HK-2 (cell line): Measurements from ENCODE around the gene TIMM50.

ENCODE experiments used
- DNase-seq: peaks from one replicate; pipeline ENCODE4 v3.0.0-alpha.2; 2018; ENCODE audit not compliant: unreplicated experiment

The TIMM50 gene

DNA sequence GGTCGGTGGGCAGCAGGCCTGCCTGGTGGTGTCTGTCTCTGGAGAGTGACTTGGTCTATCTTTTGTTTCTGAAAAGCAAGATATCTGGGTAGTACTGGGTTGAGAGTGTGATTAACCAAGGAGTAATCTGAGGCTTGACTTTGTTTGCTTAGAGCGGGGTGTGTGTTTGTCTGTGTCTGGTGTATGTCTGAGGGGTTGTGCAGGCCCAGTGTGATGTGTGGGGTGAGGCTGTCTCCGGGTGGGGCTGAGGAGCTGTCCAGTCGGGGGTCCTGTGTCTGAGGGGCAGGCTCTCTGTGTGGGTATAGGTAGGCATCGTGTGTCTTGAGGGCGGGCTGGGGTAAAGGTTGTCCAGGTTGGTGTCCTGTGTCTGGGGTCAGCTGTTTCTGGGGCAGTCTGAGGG is 11.1 kb upstream of the TIMM50 start:
- DNase-seq = no peak

DNA sequence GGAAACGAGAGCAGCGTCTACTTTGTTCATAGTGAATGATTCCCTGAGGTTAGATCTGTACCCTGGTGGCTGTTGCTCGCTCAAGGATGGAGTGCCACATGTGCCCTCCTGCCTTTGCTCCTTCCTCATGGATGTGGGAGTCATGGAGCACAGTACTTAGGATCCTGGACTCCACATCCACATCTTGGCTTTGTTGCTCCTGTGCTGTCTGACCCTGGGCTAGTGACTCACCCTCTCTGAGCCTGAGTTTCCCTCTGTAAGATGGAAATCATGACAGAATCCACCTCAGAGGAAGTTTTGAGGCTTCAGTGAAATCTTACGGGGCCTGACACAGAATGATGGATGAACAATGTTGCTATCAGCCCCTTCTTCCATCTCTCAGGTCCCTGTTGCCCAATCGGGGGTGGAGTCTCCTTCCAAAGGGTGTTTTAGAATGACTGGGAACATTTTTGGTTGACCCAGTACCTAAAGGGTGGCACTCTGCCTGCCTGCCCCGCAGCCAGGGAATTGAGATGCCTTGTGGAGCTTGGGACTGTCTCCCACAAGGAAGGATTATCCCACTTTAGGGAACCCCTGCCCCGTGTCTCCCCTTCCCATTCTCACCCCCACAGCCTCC is 9.8 kb upstream of the TIMM50 start:
- DNase-seq = no peak

DNA sequence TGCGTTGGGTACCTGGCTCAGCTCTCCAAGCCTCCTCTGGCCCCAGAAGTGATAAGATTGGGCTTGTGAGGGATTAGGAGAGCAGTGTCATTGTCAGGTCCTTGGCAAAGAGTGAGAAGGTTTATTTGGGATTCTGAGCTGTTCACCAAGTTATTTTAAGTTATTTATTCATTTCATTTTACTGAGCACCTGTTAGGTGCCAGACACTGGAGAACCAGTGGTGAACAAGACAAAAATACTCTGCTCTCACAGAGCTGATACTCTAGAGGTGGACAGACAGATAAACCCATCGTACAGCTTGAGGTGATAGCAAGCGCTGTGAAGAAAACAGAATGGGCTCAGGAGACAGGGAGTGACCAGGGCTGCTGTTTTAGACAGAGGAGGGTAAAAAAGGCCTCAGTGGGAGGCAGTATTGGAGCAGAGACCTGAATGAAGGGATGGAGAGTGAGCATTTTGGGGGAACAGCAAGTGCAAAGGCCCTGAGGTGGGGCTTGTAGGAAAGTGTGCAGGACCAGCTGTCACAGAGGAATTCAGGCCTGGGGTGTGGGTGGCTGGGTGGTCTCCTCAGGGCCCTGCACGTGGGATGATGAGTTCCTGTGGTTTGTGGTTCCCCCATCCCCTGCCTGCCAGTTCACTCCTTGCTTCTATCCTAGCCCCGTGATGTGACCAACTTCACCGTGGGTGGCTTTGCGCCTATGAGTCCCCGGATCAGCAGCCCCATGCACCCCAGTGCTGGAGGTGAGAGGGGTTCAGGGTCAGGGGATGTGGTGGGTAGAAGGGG is 8.7 kb upstream of the TIMM50 start:
- DNase-seq = no peak

DNA sequence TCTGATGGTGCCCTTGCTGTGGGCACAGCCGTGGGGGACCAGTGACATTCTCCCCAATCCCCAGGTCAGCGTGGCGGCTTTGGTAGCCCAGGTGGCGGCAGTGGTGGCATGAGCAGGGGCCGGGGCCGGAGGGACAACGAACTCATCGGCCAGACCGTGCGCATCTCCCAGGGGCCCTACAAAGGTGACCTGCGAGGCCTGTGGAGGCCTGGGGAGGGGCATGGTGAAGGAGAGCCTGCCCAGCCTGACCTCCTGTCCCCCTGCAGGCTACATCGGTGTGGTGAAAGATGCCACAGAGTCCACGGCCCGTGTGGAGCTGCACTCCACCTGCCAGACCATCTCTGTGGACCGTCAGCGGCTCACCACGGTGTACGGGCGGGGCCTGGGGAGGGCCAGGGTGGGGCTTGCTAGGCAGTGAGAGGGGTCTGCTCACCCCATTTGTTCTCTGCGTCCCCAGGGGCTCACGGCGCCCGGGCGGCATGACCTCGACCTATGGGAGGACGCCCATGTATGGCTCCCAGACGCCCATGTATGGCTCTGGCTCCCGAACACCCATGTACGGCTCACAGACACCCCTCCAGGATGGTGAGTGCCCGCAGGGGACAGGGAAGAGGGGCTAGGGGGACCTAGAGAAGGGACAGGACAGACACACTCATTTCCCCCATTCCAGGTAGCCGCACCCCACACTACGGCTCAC is 7.7 kb upstream of the TIMM50 start:
- no peak for DNase-seq

DNA sequence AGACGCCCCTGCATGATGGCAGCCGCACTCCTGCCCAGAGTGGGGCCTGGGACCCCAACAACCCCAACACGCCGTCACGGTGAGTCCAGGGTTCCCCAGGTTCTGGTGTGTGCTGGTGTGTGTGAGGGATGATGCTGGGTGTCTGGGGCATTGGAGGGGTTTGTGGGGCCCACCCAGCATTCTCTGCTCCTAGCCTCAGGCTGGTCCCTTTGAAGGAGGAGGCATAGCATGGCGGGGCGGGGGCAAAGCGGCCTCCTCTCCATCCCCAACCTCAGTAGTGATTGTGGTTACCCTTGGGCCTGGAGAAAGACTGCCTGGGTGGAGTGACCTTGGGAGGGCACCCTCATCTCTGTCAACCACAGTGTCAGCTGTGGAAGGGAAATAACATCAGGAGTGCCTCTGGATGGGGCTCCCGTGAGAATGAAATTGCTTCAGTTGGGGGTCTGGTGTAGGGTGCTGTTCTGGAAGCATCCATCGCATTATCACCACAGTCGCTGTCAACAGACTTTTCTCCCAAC is 7.1 kb upstream of the TIMM50 start:
- DNase-seq = no peak

DNA sequence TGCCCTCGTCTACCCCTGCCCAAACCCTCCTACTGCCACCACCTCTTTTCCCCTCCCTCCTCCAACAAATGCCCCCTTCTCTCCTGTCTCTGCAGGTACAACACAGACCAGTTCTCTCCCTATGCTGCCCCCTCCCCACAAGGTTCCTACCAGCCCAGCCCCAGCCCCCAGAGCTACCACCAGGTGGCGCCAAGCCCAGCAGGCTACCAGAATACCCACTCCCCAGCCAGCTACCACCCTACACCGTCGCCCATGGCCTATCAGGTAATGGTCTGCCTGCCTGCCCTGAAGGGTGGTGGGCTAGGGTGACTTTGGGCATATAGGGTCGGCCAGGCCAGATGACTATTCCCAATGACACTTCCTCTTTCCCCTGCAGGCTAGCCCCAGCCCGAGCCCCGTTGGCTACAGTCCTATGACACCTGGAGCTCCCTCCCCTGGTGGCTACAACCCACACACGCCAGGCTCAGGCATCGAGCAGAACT is 6.5 kb upstream of the TIMM50 start:
- DNase-seq = peak; percentile 50

DNA sequence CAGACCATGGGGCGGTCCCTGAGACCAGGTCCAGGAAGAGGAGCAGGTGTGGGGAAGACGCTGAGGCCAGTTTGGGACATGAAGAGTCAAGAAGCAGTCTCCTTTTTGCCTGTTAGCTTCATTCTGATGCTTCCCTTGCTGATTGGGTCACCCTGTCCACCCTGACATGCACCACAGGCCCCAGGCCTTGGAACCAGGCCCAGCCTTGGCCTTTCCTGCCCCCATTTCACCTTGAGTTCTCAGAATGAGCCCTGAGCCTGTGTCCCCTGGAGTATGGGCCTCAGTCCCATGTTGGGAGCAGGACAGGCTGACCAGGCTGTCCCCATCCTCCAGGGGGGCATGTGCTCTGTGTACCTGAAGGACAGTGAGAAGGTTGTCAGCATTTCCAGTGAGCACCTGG is 4.9 kb upstream of the TIMM50 start:
- DNase-seq = no peak

DNA sequence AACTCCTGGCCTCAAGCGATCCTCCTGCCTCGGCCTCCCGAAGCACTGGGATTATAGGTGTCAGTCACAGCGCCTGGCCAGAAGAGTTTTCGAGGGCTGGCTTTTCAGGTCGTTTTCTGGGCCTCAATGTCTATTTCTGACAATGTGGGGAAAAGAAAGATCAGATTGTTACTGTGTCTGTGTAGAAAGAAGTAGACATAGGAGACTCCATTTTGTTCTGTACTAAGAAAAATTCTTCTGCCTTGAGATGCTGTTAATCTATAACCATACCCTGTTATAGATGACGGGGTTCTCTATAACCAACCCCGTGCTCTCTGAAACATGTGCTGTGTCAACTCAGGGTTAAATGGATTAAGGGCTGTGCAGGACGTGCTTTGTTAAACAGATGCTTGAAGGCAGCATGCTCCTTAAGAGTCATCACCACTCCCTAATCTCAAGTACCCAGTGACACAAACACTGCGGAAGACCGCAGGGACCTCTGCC is 1.3 kb upstream of the TIMM50 start:
- DNase-seq = peak; percentile 56

DNA sequence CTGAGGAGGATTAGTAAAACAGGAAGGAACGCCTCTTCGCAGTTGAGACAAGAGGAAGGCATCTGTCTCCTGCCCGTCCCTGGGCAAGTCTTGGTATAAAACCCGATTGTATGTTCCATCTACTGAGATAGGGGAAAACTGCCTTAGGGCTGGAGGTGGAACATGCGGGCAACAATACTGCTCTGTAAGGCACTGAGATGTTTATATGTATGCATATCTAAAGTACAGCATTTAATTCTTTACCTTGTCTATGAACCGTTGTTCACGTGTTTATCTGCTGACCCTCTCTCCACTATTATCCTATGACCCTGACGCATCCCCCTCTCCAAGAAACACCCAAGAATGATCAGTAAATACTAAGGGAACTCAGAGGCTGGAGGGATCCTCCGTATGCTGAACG is 722 bp upstream of the TIMM50 start:
- DNase-seq = peak; percentile 41

DNA sequence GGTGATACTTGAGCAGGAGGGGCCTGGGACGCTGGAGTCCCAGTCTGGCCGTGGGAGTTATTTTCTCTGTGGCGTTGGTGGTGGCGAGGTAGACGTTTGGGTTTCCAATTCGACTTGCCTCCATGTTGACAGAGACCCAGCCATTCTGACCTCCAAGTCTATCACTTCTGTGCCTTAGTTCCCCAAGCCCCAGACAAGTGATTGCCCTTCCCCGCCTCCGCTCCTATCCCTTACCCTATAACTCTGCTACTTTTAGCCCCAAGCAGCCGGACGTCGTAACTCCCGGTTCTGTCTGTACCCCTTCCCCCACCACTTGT is 549 bp downstream of the TIMM50 start:
- DNase-seq = peak; percentile 21

DNA sequence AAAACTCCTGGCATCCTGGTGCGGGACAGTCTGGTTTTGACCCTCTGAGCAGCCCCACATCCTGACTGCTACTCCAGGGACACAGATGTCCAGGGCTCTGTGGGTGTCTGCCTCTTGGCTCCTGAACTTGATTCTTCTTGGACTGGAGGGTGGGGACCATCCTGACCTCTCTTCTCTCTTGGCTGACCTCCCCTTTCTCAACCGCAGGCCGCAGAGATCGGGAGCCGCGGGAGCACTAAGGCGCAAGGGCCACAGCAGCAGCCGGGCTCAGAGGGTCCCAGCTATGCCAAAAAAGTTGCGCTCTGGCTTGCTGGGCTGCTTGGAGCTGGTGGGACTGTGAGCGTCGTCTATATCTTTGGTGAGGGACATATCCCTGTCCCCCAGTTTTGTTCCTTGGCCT is 1.0 kb downstream of the TIMM50 start:
- DNase-seq = no peak

DNA sequence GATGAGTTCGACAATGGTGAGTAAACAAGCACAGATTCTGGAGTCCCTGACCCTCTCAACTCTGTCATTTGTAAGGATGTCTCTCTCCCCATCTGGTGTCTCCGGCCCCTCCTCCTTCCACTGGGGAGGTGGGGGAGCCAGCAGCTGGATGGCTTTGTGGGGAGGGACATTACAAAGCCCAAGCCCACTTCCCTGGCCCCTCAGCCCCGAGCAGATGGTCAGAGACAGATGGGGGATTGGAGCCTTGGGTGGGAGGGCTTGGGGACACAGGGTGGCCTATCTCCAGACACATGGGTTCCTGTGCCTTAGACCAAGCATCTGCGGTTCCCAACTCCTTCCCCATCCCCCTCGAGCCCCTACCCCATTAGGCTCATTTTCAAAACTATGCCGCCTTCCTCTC is 2.5 kb downstream of the TIMM50 start:
- no peak for DNase-seq

DNA sequence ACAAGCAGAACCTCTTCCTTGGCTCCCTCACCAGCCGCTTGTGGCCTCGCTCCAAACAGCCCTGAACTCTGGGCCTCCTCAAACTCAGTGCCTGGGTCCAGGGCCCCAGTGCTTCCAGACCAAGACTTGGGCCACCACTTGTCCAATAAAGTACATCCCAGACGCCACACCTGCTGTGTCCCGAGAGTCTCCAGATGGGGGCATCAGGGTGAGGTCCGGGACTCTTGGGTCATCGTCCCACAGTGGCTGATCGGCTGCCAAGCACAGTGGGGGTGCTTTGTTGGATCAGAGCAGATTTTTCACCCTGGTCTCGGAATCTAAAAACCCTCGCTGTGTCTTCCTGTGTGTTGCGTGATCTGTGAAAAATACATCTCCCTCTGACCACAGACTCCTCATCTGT is 9.1 kb downstream of the TIMM50 start:
- DNase-seq = no peak

DNA sequence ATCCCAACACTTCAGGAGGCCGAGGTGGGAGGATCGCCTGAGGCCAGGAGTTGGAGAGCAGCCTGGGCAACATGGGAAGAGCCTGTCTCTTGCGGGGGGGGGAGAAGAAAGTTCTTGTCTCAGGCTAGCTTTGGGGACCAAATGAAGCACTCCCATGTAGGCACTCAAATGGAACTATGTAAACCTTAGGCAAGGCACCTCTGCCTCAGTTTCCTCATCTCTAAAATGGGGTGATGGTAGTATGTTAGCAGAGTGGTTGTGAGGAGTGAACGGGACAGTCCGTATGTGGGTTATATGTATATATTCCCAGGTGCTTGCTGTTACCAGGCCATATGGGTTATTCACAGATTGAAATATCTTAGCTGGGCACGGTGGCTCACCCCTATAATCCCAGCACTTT is 11.6 kb downstream of the TIMM50 start:
- DNase-seq = no peak

DNA sequence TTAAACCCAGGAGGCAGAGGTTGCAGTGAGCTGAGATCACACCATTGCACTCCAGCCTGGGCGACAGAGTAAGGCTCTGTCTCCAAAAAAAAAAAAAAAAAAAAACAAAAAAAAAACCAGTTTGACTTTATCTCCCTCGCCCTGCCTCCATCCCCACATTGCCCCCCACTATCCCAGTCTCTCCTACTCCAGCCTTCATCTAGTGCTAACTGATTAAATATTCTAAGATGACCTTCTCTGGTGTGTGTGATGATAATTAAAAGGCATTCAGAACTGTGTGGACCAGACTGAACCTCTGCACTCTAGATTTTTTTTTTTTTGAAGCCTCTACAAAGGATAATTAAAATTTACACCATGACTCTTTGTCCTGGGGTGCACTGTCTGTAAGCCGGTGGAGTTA is 12.2 kb downstream of the TIMM50 start:
- DNase-seq = no peak

DNA sequence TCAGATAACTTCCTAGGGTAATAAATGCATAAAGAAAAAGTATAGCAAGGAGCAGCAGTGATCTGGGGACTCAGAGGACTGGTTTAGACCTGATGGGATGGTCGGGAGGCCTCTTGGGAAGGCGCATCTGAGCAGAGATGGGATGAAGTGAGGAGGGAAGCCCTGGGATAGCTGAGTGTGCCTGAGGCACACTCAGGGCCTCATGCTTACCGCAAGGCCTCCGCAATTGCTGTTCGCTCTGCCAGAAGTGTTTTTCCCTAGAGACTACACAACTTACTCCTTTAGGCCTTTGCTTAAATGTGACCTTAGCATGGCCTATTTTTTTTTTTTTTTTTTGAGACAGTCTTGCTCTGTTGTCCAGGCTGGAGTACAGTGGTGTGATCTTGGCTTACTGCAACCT is 14.0 kb downstream of the TIMM50 start:
- no peak for DNase-seq

DNA sequence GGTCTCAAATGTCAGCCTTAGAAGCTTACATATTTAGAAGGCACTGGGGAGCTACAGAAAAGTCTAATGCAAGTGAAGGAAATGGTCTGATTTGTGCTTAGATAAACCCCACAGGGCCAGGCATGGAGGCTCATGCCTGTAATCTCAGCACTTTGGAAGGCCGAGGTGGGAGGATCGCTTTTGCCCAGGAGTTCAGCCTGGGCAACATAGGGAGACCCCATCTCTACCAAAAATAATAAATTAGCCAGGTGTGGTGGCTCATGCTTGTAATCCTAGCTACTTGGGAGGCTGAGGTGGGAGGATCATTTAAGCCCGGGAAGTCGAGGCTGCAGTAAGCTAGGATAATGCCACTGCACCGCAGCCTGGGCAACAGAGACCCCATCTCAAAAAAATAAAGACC is 15.4 kb downstream of the TIMM50 start:
- no peak for DNase-seq

DNA sequence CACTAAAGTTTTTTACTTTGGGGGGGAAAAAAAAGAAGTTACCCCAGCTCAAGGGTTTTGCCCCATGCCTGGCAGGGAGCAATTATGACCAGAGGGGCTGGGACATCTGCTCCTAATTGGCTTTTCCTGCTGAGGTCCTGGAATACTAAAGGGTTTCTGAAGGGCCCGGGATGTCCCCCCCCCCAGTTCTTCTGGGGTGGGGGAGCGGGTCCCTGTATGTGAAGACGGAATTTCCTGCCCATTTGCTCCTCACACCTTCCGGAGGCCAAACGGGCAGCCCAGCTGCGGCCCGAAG is 17.0 kb downstream of the TIMM50 start:
- no peak for DNase-seq

DNA sequence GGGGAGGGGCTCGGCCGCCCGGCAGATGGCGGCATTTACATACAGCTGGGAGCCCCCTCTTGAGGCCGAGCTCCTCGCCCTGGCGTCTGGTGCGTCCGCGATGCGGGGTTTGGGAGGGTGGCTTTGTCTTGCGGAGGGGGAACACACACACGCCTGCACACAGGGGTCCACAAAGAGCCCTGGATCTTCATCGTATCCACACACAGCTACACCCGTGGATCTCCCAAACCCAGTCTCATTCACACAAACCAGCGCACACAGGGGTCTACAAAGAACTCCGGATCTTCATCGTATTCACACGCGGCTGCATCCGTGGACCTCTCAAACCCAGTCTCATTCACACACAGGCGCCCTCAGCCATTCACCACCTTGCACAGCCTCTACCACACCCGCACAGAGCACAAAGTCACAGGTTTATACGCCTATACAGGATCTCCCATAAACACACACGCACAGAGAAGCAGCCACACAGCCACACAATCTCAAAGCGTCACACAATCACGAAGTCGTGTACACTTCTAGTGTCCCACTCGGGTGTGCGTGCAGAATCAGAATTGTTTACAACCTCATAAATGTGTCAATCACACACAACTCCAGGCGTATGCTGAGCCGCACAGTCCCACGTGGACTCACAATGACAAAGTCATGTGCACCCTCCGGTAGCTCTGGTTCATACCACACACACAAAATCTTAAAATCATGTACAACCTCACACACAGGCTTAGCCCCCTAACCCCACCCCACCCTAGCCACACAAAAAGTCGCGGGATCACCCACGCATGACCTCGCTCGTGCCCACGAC is 17.6 kb downstream of the TIMM50 start:
- DNase-seq = peak; percentile 52

DNA sequence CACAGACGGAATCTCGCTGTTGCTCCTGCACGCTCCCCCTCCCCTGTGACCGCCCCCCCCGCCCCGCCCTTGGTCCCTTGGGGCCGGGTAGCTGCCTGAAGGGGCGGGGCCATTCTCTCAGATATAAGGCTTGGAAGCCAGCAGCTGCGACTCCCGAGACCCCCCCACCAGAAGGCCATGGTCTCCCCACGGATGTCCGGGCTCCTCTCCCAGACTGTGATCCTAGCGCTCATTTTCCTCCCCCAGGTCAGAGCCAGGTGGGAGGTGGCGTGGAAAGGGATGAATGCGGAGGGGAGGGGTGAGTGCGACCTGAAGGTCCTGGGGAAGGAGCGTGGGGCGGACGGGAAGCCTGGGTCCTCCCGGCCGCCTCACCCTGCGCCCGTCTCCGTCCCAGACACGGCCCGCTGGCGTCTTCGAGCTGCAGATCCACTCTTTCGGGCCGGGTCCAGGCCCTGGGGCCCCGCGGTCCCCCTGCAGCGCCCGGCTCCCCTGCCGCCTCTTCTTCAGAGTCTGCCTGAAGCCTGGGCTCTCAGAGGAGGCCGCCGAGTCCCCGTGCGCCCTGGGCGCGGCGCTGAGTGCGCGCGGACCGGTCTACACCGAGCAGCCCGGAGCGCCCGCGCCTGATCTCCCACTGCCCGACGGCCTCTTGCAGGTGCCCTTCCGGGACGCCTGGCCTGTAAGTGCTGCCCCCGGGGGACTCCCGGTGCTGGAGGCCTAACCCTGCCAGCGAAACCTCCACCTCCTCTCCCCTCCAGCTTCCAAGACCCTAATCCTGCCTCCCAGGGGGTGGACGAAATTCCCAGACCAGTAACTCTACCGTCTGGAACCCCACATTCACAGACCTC is 18.4 kb downstream of the TIMM50 start, which contains the start of gene DLL3:
DLL3 (plus strand) TSS at position 150 of the 845 bp plus-strand sequence; CDS start at position 178, 28 bp downstream.
- no peak for DNase-seq

DNA sequence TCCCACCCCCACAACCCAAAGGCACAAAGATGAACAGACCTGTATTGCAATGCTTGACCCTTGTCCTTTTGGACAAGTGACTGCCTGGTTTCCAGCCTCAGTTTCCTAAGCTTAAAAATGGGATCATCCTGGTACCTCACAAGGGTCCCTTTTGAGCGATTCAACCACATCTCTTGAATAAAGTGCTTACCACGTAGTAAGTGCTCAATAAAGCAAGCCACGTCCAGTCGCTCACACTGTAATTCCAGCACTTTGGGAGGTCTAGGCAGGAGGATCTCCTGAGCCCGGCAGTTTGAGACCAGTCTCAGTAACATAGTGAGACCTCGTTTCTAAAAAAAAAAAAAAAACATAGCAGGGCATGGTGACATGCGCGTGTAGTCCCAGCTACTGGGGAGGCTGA is 19.3 kb downstream of the TIMM50 start:
- no peak for DNase-seq
